ENCODE measurements around the gene PHTF2.
A peak's percentile ranks its signal among the peaks of the same experiment; 100 is the strongest.

The PHTF2 gene

DNA sequence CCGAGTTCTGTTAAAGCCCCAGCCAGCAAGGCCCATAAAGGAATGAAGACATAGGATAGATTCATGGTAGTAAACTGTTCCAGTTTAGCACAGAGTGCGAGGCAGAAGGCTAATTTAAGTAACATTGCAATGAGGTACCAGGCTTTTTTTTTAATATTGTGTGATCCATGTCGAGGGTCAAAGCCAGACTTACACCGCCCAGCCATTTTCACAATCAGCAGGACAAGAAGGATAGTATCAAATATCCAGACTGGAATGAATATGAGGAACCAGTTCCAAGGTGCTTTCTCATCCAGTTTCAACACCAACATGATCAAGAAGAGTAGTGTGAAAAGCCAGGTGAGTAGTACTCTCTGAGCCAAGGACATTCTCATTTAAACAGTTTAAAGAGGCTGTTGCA, 4.6 kb upstream of the PHTF2 start:
- DNase-seq (ENCODE audit: low read depth, low spot score), result no peak

DNA sequence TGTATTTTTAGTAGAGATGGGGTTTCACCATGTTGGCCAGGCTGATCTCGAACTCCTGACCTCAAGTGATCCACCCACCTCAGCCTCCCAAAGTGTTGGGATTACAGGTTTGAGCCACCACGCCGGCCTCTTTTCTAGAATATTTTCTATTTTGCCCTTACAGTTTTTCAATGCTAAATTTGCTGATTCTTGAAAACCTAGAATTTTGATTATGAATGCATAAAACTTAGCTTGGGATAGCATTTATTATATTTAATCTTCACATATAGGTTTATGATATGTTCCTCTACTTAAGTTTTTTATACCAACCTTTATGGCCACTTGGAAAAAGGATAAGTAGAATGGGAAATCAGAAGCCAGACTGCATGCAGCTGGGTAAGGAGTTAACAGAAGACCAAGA, 2.5 kb upstream of the PHTF2 start:
- DNase-seq (ENCODE audit: low read depth, low spot score), result no peak

GRCh38 chr7:77796960-77797359, 1.6 kb upstream of the PHTF2 start:
- DNase-seq (ENCODE audit: low read depth, low spot score), result no peak

DNA sequence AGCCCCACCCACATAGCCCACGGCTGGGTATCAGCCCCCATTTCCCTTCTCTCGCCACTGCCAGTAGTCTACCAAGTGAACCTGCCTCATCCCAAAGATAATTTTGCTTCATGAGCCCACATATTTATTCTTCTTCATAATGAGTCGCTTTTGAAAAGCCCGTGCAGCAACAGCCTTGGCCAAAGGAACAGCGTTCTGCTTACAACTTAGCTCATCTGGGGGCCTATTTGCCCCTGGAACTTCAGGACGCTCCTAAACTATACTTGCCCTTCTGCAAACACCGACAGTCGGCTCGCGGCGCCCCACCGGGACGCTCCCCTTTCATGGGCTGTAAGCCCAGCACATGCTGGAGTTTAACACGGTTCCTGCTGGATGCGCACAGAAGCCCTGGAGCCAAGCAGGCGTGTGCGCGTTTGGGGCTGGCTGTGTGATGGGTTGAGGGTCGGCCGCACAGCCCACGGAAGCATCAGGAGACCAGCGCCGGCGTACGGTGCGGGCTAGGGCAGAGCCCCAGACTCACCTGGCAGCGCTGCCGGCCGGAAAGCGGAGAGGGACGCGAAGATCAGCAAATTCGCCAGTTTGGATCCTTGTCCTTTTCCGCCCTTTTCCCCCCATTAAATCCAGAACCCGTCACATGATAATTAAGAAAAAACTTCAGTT, 709 bp upstream of the PHTF2 start:
- no peak for DNase-seq (ENCODE audit: low read depth, low spot score)

GRCh38 chr7:77799078-77799964, 748 bp downstream of the PHTF2 start:
- DNase-seq (ENCODE audit: low read depth, low spot score), result peak; percentile 8

DNA sequence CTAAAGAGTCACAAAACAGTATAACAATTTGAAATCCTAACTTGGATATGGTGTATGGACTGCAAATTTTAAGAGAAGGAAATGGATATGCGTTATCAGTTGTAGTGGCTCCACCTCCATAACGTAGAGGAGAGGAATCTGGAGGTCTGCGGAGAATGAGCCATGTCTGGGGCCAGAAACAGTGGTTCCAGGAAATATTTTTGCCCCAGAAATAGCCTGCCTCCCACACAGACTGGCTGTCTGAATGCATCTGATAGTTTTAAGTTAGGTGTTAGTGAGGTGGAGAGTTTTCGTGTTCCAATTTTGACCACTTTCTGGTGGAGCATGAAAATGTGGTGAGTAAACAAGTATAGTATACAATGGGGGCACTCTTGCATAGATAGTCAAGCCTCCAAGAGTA, 1.6 kb downstream of the PHTF2 start:
- no peak for DNase-seq (ENCODE audit: low read depth, low spot score)

- DNase-seq (ENCODE audit: low read depth, low spot score), result no peak
Observed at GRCh38 chr7:77800730-77801129, 2.2 kb downstream of the PHTF2 start.

- no peak for DNase-seq (ENCODE audit: low read depth, low spot score)
Observed at GRCh38 chr7:77802557-77803405, 4.2 kb downstream of the PHTF2 start.

- DNase-seq (ENCODE audit: low read depth, low spot score), result no peak
Observed at GRCh38 chr7:77806425-77806824, 7.9 kb downstream of the PHTF2 start.

- no peak for DNase-seq (ENCODE audit: low read depth, low spot score)
Observed at GRCh38 chr7:77808517-77808916, 9.9 kb downstream of the PHTF2 start.

- no peak for DNase-seq (ENCODE audit: low read depth, low spot score)
Observed at GRCh38 chr7:77811516-77812289, 13.1 kb downstream of the PHTF2 start.

DNA sequence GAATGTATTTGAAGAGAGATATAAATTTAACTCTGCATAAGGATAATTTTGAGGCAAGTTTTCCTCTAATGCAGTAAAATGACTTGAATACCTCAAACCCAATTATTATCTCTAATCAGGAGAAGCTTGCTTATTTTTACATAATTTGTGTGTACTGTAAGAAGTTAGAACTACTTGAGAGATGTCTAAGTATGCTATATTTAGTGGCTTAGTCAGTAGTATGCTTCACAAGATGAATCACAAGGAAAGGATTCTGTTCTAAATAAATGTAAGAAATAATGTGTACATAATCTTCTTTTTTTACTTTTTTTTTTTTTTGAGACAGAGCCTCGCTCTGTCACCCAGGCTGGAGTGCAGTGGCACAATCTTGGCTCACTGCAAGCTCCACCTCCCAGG, 13.7 kb downstream of the PHTF2 start:
- DNase-seq (ENCODE audit: low read depth, low spot score), result no peak

DNA sequence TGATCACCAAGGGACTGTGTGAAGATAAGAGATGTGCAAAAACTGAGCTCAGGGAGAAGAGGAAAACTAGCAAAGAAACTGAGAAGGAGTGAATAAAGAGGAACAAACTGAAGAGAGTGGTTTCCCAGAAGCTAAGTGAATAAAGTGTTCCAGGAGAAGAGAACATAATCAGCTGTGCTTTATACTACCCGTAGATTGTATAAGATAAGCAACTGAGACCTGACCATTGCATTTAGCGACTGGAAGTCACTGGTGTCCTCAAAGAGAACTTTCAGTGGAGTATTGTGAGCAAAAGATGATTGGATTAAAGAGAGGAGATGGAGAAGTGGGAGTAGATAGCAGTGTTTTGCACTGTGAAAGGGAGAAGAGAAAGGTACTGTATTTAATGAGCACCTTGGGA, 14.6 kb downstream of the PHTF2 start:
- DNase-seq (ENCODE audit: low read depth, low spot score), result no peak

DNA sequence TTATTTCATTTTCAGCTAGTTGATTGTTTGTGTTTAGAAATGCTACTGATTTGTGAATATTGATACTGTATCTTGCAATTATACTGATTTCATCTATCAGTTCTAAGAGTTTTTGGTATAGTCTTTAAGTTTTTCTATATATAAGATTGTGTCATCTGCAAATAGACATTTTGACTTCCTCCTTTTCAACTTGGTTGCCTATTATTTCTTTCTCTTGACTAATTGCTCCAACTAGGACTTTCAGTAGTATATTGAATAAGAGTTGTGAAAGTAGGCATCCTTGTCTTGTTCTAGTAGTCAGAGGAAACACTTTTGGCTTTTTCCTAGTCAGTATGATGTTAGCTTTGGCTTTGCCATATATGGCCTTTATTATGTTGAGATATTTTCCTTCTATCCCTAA, 20.4 kb downstream of the PHTF2 start:
- DNase-seq (ENCODE audit: low read depth, low spot score), result no peak

- no peak for DNase-seq (ENCODE audit: low read depth, low spot score)
Observed at GRCh38 chr7:77820967-77821366, 22.4 kb downstream of the PHTF2 start.

GRCh38 chr7:77822269-77822668, 23.7 kb downstream of the PHTF2 start:
- no peak for DNase-seq (ENCODE audit: low read depth, low spot score)

- no peak for DNase-seq (ENCODE audit: low read depth, low spot score)
Observed at GRCh38 chr7:77823787-77824186, 25.2 kb downstream of the PHTF2 start.

DNA sequence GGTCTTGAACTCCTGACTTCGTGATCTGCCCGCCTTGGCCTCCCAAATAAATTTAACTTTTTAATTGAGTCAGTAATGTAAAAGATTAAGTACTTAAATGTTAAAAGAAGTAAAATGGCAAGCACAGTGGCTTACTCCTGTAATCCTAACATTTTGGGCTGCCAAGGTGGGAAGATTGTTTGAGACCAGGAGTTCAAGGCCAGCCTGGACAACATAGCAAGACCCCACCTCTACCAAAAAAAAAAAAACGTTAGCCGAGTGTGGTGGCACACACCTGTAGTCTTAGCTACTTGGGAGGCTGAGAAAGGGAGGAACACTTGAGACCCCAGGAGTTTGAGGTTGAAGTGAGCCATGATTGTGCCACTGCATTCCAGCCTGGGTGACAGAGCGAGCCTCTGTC, 26.1 kb downstream of the PHTF2 start:
- DNase-seq (ENCODE audit: low read depth, low spot score), result no peak

DNA sequence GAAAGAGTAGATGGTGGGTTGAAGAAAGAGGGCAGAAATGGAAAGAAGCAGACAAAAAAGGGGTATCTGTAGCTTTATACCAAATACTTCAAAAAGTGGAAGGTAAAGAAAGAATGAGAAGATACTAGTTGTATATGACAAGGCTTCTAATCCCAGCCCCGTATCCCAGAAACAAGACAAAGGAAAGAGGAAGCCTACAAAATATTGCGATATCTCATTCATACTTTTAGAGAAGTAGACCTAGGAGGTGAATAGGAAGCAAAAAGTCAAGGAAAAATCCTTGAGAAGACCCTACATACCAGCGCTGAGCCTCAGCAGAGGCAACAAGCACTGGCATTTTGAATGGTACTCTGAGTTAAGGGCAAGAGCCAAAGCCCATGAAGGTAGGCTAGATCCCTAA, 26.6 kb downstream of the PHTF2 start:
- DNase-seq (ENCODE audit: low read depth, low spot score), result no peak

DNA sequence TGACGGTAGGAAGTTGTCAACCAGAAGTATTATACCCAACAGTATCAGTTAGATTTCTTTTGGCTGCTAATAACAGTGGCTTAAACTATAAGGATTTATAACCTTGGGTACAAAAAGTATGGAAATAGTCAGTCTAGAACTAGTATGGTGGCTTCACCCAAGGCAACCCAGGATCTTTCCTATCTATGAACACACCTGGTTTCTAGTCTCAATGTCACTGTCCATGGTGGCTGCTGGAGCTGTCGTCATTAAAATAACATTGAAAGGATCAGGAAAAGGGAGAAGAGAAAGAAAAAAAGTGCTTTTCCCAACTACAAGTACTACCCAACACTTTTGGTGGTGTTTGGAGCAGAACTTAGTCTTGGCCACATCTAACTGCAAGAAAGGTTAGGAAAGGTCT, 27.7 kb downstream of the PHTF2 start:
- DNase-seq (ENCODE audit: low read depth, low spot score), result no peak

DNA sequence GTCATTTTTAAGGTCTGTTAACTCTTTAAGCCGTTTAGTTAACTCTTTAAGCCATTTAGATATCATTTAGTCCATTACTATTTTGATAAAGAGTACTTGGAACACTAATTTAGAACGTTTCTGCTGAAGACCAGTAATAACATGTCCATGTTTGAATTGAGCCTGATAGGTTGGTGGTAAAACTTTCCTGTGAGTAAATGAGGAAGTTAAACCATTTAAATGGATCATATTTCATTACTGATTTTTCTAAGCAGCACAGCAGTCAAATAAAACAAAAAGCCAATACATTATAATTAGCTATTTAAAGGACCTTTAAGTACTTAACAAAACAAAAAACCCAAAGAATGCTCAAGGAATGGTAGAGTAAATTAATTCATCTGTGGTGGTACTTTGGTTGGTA, 29.4 kb downstream of the PHTF2 start:
- DNase-seq (ENCODE audit: low read depth, low spot score), result no peak
